ENCODE data around the gene NEDD1. TPM values are rescaled to one million over a fixed set of nuclear protein-coding genes. Genes with fewer than 3 reads are reported as not detected.

NEDD1 gene, protein sequence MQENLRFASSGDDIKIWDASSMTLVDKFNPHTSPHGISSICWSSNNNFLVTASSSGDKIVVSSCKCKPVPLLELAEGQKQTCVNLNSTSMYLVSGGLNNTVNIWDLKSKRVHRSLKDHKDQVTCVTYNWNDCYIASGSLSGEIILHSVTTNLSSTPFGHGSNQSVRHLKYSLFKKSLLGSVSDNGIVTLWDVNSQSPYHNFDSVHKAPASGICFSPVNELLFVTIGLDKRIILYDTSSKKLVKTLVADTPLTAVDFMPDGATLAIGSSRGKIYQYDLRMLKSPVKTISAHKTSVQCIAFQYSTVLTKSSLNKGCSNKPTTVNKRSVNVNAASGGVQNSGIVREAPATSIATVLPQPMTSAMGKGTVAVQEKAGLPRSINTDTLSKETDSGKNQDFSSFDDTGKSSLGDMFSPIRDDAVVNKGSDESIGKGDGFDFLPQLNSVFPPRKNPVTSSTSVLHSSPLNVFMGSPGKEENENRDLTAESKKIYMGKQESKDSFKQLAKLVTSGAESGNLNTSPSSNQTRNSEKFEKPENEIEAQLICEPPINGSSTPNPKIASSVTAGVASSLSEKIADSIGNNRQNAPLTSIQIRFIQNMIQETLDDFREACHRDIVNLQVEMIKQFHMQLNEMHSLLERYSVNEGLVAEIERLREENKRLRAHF
- 49.0 TPM for polyA plus RNA-seq (2013, experiment 1 of 4)
- polyA plus RNA-seq (2013, experiment 2 of 4): 42.5 TPM
- 40.5 TPM for polyA plus RNA-seq (2013, experiment 3 of 4)
- 37.3 TPM for polyA plus RNA-seq (2013, experiment 4 of 4)

DNA sequence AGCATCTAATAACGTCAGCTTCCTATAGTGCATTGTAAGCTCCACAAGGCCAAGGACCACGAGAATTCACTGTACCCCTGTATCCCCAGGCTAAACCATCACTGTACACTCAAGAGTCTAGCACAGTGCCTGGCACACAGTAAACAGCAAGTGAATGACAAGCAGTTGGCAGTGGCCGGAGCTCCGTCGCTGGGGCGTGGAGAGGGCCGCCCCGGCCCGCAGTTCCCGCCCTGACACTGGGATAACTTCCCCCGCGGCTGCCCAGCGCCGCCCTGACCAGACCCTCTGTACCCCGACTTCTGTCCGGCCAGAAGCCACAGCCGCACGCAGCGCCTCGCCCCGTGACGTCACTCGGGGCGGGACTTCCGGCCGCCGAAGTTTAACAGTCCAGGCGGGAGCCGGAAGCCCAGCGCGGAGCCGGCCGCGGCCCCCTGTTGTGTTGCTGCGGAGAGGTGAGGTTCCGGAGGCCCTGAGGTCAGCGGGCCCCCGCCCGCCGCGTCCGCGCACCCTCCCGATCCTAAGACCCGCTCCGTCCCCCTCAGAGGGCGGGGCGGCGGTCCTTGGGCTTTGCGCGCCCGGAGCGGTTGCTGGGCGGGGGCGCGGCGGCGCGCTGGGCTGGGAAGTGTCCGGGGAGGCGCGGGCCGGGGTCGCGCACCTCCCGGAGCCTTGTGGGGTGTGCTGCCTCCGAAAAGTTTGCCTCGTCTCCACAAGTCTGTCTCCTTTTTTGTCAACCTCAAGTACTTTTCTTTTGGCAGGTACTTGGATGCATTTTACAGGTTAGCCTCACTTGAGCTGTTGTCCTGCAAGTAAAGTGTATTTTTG, at the start of gene NEDD1:
TSS of gene NEDD1 (plus strand) at position 409 of the 822 bp plus-strand sequence. CDS start 2,503 bp downstream, outside the sequence.
- Histone ChIP-seq H3K27ac (ENCODE audit: insufficient read depth, low read depth, low read length, poor library complexity, severe bottlenecking) (peak within 1 kb of the TSS; percentile 17), H3K9me3 (ENCODE audit: control insufficient read depth, low read length) (no peaks in the 10 kb centered on the region), H3K27me3 (ENCODE audit: control insufficient read depth, insufficient read depth, low read length, poor library complexity, severe bottlenecking) (no peaks in the 10 kb centered on the region), H3K4me3 (ENCODE audit: insufficient read depth, low read depth, low read length) (peak within 1 kb of the TSS; percentile 67), H3K36me3 (ENCODE audit: control insufficient read depth, insufficient read depth, low read length) (no peaks in the 10 kb centered on the region), H3K4me1 (ENCODE audit: control insufficient read depth, insufficient read depth, low read length) (peaks cover 14% of the 10 kb centered on the region)
- WGBS, 2 experiments: 2% methylated on average over 68 of the region's 68 CpGs

DNA sequence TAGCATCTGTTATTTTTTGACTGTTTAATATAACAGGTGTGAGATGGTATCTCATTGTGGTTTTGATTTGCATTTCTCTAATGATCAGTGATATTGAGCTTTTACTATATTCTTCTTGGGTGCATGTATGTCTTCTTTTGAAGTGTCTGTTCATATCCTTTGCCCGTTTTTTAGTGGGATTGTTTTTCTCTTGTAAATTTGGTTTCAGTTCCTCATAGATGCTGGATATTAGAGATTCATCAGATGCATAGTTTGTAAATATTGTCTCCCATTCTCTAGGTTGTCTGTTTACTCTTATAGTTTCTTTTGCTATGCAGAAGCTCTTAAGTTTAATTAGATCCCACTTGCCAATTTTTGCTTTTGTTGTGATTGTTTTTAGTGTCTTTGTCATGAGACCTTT, 48.9 kb upstream of the NEDD1 start:
- Histone ChIP-seq H3K9me3 (ENCODE audit: control insufficient read depth, low read length) (no peaks in the 10 kb centered on the region), H3K4me3 (ENCODE audit: insufficient read depth, low read depth, low read length) (no peak overlapping the region), H3K36me3 (ENCODE audit: control insufficient read depth, insufficient read depth, low read length) (no peaks in the 10 kb centered on the region), H3K27me3 (ENCODE audit: control insufficient read depth, insufficient read depth, low read length, poor library complexity, severe bottlenecking) (no peaks in the 10 kb centered on the region), H3K4me1 (ENCODE audit: control insufficient read depth, insufficient read depth, low read length) (no peaks in the 10 kb centered on the region), H3K27ac (ENCODE audit: insufficient read depth, low read depth, low read length, poor library complexity, severe bottlenecking) (no peak overlapping the region)
- whole genome bisulfite sequencing, 2 experiments: 80 to 84% methylated on average over 1 of the region's 1 CpG

DNA sequence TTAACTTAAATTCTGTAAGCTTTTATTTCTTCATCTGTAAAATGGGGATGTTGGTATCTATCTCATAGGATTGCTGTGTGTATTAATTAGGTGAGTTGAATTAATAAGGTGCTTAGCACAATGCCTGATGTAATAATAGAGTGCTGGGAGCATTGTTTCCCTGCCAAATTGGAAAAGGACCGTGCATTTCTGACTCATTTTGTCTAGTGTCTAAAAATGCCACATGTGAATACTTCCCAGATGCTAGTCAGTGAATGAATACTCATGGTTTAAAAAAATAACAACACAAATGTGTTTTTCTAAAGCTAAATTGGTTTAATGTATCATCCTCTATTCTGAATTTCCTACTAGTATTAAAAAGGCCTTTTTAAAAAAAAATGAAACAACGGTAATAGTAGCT, 45.4 kb upstream of the NEDD1 start:
- no peak overlapping the region for H3K27ac ChIP-seq (ENCODE audit: insufficient read depth, low read depth, low read length, poor library complexity, severe bottlenecking)
- 100% methylated on average over 1 of the region's 2 CpGs for WGBS, 2 experiments
- H3K4me1 ChIP-seq (ENCODE audit: control insufficient read depth, insufficient read depth, low read length): no peaks in the 10 kb centered on the region
- H3K9me3 ChIP-seq (ENCODE audit: control insufficient read depth, low read length): no peaks in the 10 kb centered on the region
- H3K4me3 ChIP-seq (ENCODE audit: insufficient read depth, low read depth, low read length): no peak overlapping the region
- no peaks in the 10 kb centered on the region for H3K27me3 ChIP-seq (ENCODE audit: control insufficient read depth, insufficient read depth, low read length, poor library complexity, severe bottlenecking)
- no peaks in the 10 kb centered on the region for H3K36me3 ChIP-seq (ENCODE audit: control insufficient read depth, insufficient read depth, low read length)

DNA sequence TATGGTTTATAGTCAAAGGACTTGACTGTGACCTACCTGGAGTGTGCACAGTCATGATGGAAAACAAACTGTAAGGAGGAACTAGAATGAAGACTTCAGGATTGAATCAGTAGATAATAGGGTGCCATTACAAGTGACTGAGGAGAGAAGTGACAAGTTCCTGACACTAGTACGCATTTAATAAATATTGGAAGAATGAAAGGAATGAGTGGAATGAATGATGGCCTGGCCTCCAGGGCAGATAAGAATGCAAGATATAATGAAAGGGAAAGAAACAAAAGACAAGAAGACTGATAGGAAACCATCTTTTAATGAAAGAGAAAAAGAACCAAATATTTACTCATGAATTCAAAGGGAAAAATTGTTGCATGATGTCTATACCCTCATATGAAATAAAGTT, 44.7 kb upstream of the NEDD1 start:
- H3K36me3 ChIP-seq (ENCODE audit: control insufficient read depth, insufficient read depth, low read length): no peaks in the 10 kb centered on the region
- no peaks in the 10 kb centered on the region for H3K4me1 ChIP-seq (ENCODE audit: control insufficient read depth, insufficient read depth, low read length)
- 74 to 81% methylated on average over 1 of the region's 1 CpG for WGBS, 2 experiments
- H3K4me3 ChIP-seq (ENCODE audit: insufficient read depth, low read depth, low read length): no peak overlapping the region
- H3K27ac ChIP-seq (ENCODE audit: insufficient read depth, low read depth, low read length, poor library complexity, severe bottlenecking): no peak overlapping the region
- H3K9me3 ChIP-seq (ENCODE audit: control insufficient read depth, low read length): no peaks in the 10 kb centered on the region
- no peaks in the 10 kb centered on the region for H3K27me3 ChIP-seq (ENCODE audit: control insufficient read depth, insufficient read depth, low read length, poor library complexity, severe bottlenecking)

DNA sequence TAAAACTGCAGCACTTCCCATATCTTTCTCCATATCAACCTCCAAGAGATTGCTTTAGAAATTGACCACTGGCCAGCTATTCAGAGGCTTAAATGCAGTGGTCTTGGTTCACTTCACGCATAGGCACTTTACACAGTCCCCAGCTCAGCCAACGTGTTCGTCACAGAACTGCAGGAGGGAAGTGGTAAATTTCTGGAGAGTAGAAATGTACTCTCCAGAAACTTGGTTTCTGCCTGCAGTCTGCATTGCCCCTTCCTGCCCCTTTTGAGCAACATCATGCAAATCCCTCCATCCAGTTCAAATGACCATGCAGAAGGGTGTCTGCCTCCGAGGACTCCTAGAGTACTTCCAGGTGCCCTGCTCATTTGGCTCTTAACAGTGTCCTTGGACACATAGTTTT, 42.7 kb upstream of the NEDD1 start:
- Histone ChIP-seq H3K36me3 (ENCODE audit: control insufficient read depth, insufficient read depth, low read length) (no peaks in the 10 kb centered on the region), H3K27me3 (ENCODE audit: control insufficient read depth, insufficient read depth, low read length, poor library complexity, severe bottlenecking) (no peaks in the 10 kb centered on the region), H3K4me1 (ENCODE audit: control insufficient read depth, insufficient read depth, low read length) (no peaks in the 10 kb centered on the region), H3K27ac (ENCODE audit: insufficient read depth, low read depth, low read length, poor library complexity, severe bottlenecking) (no peak overlapping the region), H3K4me3 (ENCODE audit: insufficient read depth, low read depth, low read length) (no peak overlapping the region), H3K9me3 (ENCODE audit: control insufficient read depth, low read length) (no peaks in the 10 kb centered on the region)
- WGBS, 2 experiments: 87 to 92% methylated on average over 4 of the region's 4 CpGs

DNA sequence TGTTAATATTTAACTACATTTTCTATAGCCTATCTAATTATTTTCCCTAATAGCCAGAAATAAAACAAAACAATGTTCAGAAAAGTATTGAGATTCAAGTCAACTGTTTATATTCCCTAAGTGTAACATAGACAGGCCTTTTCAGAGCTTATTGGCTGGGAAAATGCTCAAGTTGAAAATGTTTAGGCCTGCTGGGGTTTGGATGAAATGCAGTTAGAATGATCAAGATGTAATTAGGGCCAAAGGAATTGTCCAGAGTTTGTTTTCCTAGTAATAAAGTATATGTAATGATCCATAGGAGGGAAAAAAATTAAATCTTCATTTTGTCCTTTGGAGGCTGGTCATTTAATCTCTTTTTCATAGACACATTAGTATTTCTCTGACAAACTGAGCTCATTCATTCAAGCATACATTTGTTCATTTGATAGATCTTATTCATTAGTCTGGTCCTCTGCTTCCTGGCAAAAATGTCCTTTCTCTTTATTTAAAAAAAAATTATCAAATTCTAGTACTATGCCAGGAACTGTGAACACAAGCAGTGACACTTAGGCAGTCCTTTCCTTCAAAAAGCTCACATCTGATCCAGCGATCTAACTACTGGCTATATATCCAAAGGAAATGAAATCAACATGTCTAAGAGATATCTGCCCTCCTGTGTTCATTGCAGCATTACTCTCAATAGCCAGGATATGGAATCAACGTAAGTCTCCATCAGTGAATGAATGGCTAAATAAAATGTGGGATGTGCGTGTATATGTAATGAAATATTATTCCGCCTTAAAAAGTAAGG, 40.1 kb upstream of the NEDD1 start:
- no peak overlapping the region for H3K4me3 ChIP-seq (ENCODE audit: insufficient read depth, low read depth, low read length)
- H3K9me3 ChIP-seq (ENCODE audit: control insufficient read depth, low read length): no peaks in the 10 kb centered on the region
- no peaks in the 10 kb centered on the region for H3K27me3 ChIP-seq (ENCODE audit: control insufficient read depth, insufficient read depth, low read length, poor library complexity, severe bottlenecking)
- no peak overlapping the region for H3K27ac ChIP-seq (ENCODE audit: insufficient read depth, low read depth, low read length, poor library complexity, severe bottlenecking)
- no peaks in the 10 kb centered on the region for H3K36me3 ChIP-seq (ENCODE audit: control insufficient read depth, insufficient read depth, low read length)
- H3K4me1 ChIP-seq (ENCODE audit: control insufficient read depth, insufficient read depth, low read length): no peaks in the 10 kb centered on the region
- WGBS, 2 experiments: 82 to 85% methylated on average over 4 of the region's 4 CpGs

DNA sequence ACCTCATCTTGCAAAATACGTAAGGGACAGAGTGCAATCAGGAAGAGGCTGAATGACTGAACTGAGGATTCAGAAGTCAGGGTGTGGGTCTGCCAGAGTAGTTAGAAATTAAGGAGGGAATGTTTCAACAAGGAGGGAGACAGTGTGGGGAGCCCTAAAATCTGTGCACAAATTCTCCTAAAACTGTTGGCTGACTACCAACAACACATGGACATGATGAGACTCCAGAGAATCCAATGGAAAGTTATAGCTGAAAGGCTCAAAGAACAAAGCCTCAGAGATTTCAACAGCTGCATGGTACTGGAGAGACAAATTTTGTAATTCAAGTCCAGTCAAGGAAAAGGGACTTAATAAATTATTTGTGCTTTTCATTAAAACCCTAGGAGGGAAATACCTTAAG, 36.1 kb upstream of the NEDD1 start:
- no peaks in the 10 kb centered on the region for H3K27me3 ChIP-seq (ENCODE audit: control insufficient read depth, insufficient read depth, low read length, poor library complexity, severe bottlenecking)
- H3K27ac ChIP-seq (ENCODE audit: insufficient read depth, low read depth, low read length, poor library complexity, severe bottlenecking): no peak overlapping the region
- WGBS, 2 experiments: 92 to 98% methylated on average over 1 of the region's 1 CpG
- no peak overlapping the region for H3K4me3 ChIP-seq (ENCODE audit: insufficient read depth, low read depth, low read length)
- H3K36me3 ChIP-seq (ENCODE audit: control insufficient read depth, insufficient read depth, low read length): no peaks in the 10 kb centered on the region
- H3K9me3 ChIP-seq (ENCODE audit: control insufficient read depth, low read length): no peaks in the 10 kb centered on the region
- no peaks in the 10 kb centered on the region for H3K4me1 ChIP-seq (ENCODE audit: control insufficient read depth, insufficient read depth, low read length)

DNA sequence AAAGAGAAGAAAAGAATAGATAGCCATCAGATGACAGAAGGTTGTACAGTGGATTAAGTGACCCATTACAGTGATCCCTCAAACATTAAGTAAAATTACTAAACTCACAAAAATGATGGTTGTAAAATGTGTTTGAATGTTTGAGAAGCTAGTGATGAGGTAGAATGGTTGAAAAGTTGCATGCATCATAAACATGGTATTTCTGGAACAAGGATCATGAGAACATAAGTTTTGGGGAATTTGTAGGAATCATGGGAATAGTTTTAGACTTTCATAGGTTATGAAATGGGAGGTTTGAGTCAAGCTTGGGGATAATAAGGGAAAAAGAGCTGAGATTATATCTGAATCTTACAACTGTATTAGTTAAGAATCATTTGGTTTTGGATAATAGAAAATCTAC, 34.1 kb upstream of the NEDD1 start:
- H3K4me3 ChIP-seq (ENCODE audit: insufficient read depth, low read depth, low read length): no peak overlapping the region
- no peaks in the 10 kb centered on the region for H3K36me3 ChIP-seq (ENCODE audit: control insufficient read depth, insufficient read depth, low read length)
- no peaks in the 10 kb centered on the region for H3K9me3 ChIP-seq (ENCODE audit: control insufficient read depth, low read length)
- no peaks in the 10 kb centered on the region for H3K4me1 ChIP-seq (ENCODE audit: control insufficient read depth, insufficient read depth, low read length)
- no peaks in the 10 kb centered on the region for H3K27me3 ChIP-seq (ENCODE audit: control insufficient read depth, insufficient read depth, low read length, poor library complexity, severe bottlenecking)
- no peak overlapping the region for H3K27ac ChIP-seq (ENCODE audit: insufficient read depth, low read depth, low read length, poor library complexity, severe bottlenecking)

DNA sequence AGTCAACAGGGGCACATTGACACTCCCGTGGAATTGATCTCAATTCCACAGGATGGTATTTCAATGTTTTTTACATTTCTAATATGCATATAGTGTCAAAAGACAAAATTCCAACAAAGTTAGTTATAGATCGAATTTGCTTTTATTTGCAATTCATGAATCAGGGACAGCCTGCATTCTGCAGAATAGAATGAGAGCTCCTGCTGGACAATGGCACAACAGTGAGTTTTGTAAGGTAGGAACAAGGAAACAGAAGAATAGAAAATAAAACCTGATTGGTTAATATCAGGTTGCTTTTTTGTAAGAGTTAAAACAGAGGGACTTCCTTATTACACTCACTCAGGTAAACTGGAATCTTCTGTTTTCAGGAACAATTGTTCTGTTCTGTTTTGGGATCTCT, 32.8 kb upstream of the NEDD1 start:
- Histone ChIP-seq H3K27ac (ENCODE audit: insufficient read depth, low read depth, low read length, poor library complexity, severe bottlenecking) (no peak overlapping the region), H3K4me3 (ENCODE audit: insufficient read depth, low read depth, low read length) (no peak overlapping the region), H3K27me3 (ENCODE audit: control insufficient read depth, insufficient read depth, low read length, poor library complexity, severe bottlenecking) (no peaks in the 10 kb centered on the region), H3K9me3 (ENCODE audit: control insufficient read depth, low read length) (no peaks in the 10 kb centered on the region), H3K4me1 (ENCODE audit: control insufficient read depth, insufficient read depth, low read length) (no peaks in the 10 kb centered on the region), H3K36me3 (ENCODE audit: control insufficient read depth, insufficient read depth, low read length) (no peaks in the 10 kb centered on the region)
- 94 to 97% methylated on average over 2 of the region's 2 CpGs for WGBS, 2 experiments

Measured in ectodermal cell (in vitro differentiated cells).